WTC11 (cell line): ENCODE results near the gene UGCG.

Experiments used
- AFF4 ChIP-seq: sonication (generic); formaldehyde crosslinking; IDR thresholded peaks from 2 replicates; pipeline ENCODE4 v1.8.1; 2023; ENCODE audit warnings: mild to moderate bottlenecking, missing genetic modification reagents, borderline replicate concordance
- ATF3 ChIP-seq: sonication (generic); formaldehyde crosslinking; conservative IDR thresholded peaks from 2 replicates; pipeline ENCODE4 v1.8.1; 2022; ENCODE audit warnings: mild to moderate bottlenecking, missing genetic modification reagents
- CTCF ChIP-seq: fragments of 200-600 bp; IDR thresholded peaks from 2 replicates; pipeline ENCODE4 v1.8.0; 2022; ENCODE audit warnings: antibody characterized with exemption
- MAX ChIP-seq: sonication (generic); formaldehyde crosslinking; IDR thresholded peaks from 2 replicates; pipeline ENCODE4 v1.8.0; 2022; ENCODE audit warnings: mild to moderate bottlenecking, missing genetic modification reagents
- NR1H2 ChIP-seq: sonication (generic); formaldehyde crosslinking; IDR thresholded peaks from 2 replicates; pipeline ENCODE4 v1.9.0; 2021; ENCODE audit warnings: mild to moderate bottlenecking, moderate library complexity, missing genetic modification reagents
- USF2 ChIP-seq: sonication (generic); formaldehyde crosslinking; IDR thresholded peaks from 2 replicates; pipeline ENCODE4 v1.8.1; 2023; ENCODE audit warnings: mild to moderate bottlenecking, missing genetic modification reagents, moderate library complexity
- ZNF138 ChIP-seq: sonication (generic); formaldehyde crosslinking; conservative IDR thresholded peaks from 2 replicates; pipeline ENCODE4 v1.8.1; 2022; ENCODE audit warnings: mild to moderate bottlenecking, moderate library complexity, missing genetic modification reagents

GRCh38 chr9:111924281-111924680, 27.7 kb downstream of the UGCG start:
- TF ChIP-seq AFF4 (CRISPR knock-in tag): no peak
- no peak for TF ChIP-seq MAX
- no peak for TF ChIP-seq CTCF
- no peak for TF ChIP-seq USF2 (CRISPR knock-in tag)
- no peak for TF ChIP-seq ATF3
- no peak for TF ChIP-seq ZNF138
- no peak for TF ChIP-seq NR1H2 (CRISPR knock-in tag)
